RWPE2 (cell line): ENCODE data around the gene LRRC27.

ENCODE experiments used
- ATAC-seq: fragments of 200-7000 bp; cut with Tn5 transposase; 3 replicates; pipeline ENCODE4 v1.9.1; 2021; ENCODE audit warnings: low read depth
- DNase-seq: peaks from one replicate; pipeline ENCODE4 v3.0.0-alpha.2; 2020; ENCODE audit warnings: low spot score
- H3K27ac ChIP-seq: fragments of 450-650 bp; 2 replicates; pipeline ENCODE4 v1.5.1; 2017; ENCODE audit warnings: mild to moderate bottlenecking; ENCODE audit not compliant: poor library complexity, severe bottlenecking
- H3K27me3 ChIP-seq: fragments of 250-450 bp; sonication (Bioruptor Pico); 2 replicates; pipeline ENCODE4 v1.5.1; 2021; ENCODE audit warnings: mild to moderate bottlenecking, moderate library complexity; ENCODE audit not compliant: insufficient read depth, poor library complexity, severe bottlenecking
- H3K36me3 ChIP-seq: fragments of 250-450 bp; sonication (Bioruptor Pico); 2 replicates; pipeline ENCODE4 v1.5.1; 2020; ENCODE audit warnings: low read depth, mild to moderate bottlenecking, moderate library complexity
- H3K4me1 ChIP-seq: fragments of 250-450 bp; sonication (Bioruptor Pico); 2 replicates; pipeline ENCODE4 v1.5.1; 2021; ENCODE audit warnings: mild to moderate bottlenecking, moderate library complexity; ENCODE audit not compliant: insufficient read depth, poor library complexity, severe bottlenecking
- H3K4me3 ChIP-seq: fragments of 250-450 bp; sonication (Bioruptor Pico); 2 replicates; pipeline ENCODE4 v1.5.1; 2021; ENCODE audit warnings: mild to moderate bottlenecking, moderate library complexity; ENCODE audit not compliant: severe bottlenecking
- H3K9me3 ChIP-seq: fragments of 250-450 bp; sonication (Bioruptor Pico); 2 replicates; pipeline ENCODE4 v1.5.1; 2021; ENCODE audit warnings: mild to moderate bottlenecking, moderate library complexity; ENCODE audit not compliant: severe bottlenecking
- CTCF ChIP-seq: fragments of 450-650 bp; IDR thresholded peaks from one replicate; pipeline ENCODE4 v1.5.1; 2017; ENCODE audit warnings: mild to moderate bottlenecking, moderate library complexity; ENCODE audit not compliant: poor library complexity, severe bottlenecking

The LRRC27 gene

GRCh38 chr10:132353456-132354355 is 21.7 kb downstream of the LRRC27 start:
- H3K4me1 ChIP-seq, result no peaks in the 10 kb centered on the region
- H3K36me3 ChIP-seq, result no peaks in the 10 kb centered on the region
- H3K27me3 ChIP-seq, result no peaks in the 10 kb centered on the region
- DNase-seq (no peak), ATAC-seq (no peak)
- no peak overlapping the region for H3K27ac ChIP-seq
- no peak overlapping the region for H3K4me3 ChIP-seq
- no peaks in the 10 kb centered on the region for H3K9me3 ChIP-seq
- no peak for TF ChIP-seq CTCF

GRCh38 chr10:132354356-132355094 is 22.5 kb downstream of the LRRC27 start:
- Histone ChIP-seq H3K9me3 (no peaks in the 10 kb centered on the region), H3K4me3 (no peak overlapping the region), H3K27me3 (no peaks in the 10 kb centered on the region), H3K27ac (no peak overlapping the region), H3K36me3 (no peaks in the 10 kb centered on the region), H3K4me1 (no peaks in the 10 kb centered on the region)
- ATAC-seq, result no peak
- no peak for TF ChIP-seq CTCF
- no peak for DNase-seq

- TF ChIP-seq CTCF, result no peak
- Histone ChIP-seq H3K4me3 (no peak overlapping the region), H3K36me3 (no peaks in the 10 kb centered on the region), H3K27ac (no peak overlapping the region), H3K9me3 (no peaks in the 10 kb centered on the region), H3K4me1 (no peaks in the 10 kb centered on the region), H3K27me3 (no peaks in the 10 kb centered on the region)
- ATAC-seq, result no peak
- no peak for DNase-seq
These were observed 23.3 kb downstream of the LRRC27 start for GRCh38 chr10:132355297-132355696.

GRCh38 chr10:132355754-132356153 is 23.8 kb downstream of the LRRC27 start:
- no peak for ATAC-seq
- TF ChIP-seq CTCF, result no peak
- H3K9me3 ChIP-seq, result no peaks in the 10 kb centered on the region

More at GRCh38 chr10:132355754-132356153, 23.8 kb downstream of the LRRC27 start:
- Histone ChIP-seq H3K36me3 (no peaks in the 10 kb centered on the region), H3K4me1 (no peaks in the 10 kb centered on the region), H3K27ac (no peak overlapping the region), H3K27me3 (no peaks in the 10 kb centered on the region), H3K4me3 (no peak overlapping the region)
- DNase-seq, result no peak
